ENCODE results near the gene MPPED1. TPM values are rescaled to one million over a fixed set of nuclear protein-coding genes. Genes with fewer than 3 reads are reported as not detected.

MPPED1 gene
- total RNA-seq, 3 donors from 2014 or later = 0.17 TPM; not detected in 2

DNA sequence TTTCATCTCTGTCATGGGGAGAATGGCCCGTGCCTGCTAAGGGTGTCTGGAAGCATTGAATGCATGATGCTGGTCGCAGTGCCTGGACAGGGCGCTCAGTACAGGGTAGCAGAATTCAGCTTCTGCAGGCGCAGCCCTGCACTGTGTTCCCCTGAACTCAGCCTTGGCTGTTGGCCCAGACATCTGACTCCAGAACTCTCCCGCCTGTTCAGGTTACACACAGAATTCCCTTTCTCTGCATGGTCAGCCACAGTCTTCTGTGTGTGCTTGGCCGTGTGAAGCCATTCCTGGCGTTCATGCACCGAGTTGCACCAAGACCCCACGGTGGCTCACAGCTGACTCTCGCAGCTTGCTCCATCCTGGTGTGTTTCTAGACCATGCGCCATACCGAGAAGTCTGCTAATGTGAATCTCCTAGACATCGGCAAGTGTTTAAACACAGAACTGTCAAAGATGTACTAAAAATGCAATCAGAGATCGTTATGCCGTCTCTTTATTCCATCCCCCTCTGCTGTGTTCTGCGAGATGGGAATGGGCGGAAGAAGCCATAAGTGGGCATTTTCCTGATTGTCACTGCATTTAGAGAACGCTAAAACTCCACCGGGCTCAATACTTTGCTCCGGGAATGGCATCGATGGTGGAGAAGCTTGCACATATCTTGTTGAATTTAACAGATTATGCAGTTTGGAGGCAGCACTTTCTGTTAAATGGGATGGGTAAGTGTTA lies 55.6 kb downstream of the MPPED1 start:
- intact Hi-C loops (cut with DNase I, micrococcal nuclease) = no loop called here
- Histone ChIP-seq H3K36me3 (ENCODE audit: low read depth) (no peaks in the 10 kb centered on the region), H3K4me3 (no peak overlapping the region), H3K4me1 (ENCODE audit: low read depth) (no peaks in the 10 kb centered on the region), H3K9me3 (no peaks in the 10 kb centered on the region)
- TF ChIP-seq CTCF (IDR thresholded peaks at IDR 0.05) = no peak
- DNase-seq = no peak
- no peak for ATAC-seq

GRCh38 chr22:43470253-43470652 lies 58.4 kb downstream of the MPPED1 start:
- ATAC-seq = no peak
- H3K36me3 ChIP-seq (ENCODE audit: low read depth) = no peaks in the 10 kb centered on the region
- no peak for DNase-seq
- H3K9me3 ChIP-seq = no peaks in the 10 kb centered on the region
- intact Hi-C loops (cut with DNase I, micrococcal nuclease) = no loop called here
- no peaks in the 10 kb centered on the region for H3K4me1 ChIP-seq (ENCODE audit: low read depth)
- TF ChIP-seq CTCF (IDR thresholded peaks at IDR 0.05) = no peak
- H3K4me3 ChIP-seq = no peak overlapping the region

GRCh38 chr22:43470941-43471585 lies 59.2 kb downstream of the MPPED1 start:
- no peak for ATAC-seq
- no peaks in the 10 kb centered on the region for H3K36me3 ChIP-seq (ENCODE audit: low read depth)
- H3K4me1 ChIP-seq (ENCODE audit: low read depth) = no peaks in the 10 kb centered on the region
- DNase-seq = no peak
- intact Hi-C loops (cut with DNase I, micrococcal nuclease) = no loop called here
- TF ChIP-seq CTCF (IDR thresholded peaks at IDR 0.05) = no peak
- no peaks in the 10 kb centered on the region for H3K9me3 ChIP-seq
- H3K4me3 ChIP-seq = no peak overlapping the region

DNA sequence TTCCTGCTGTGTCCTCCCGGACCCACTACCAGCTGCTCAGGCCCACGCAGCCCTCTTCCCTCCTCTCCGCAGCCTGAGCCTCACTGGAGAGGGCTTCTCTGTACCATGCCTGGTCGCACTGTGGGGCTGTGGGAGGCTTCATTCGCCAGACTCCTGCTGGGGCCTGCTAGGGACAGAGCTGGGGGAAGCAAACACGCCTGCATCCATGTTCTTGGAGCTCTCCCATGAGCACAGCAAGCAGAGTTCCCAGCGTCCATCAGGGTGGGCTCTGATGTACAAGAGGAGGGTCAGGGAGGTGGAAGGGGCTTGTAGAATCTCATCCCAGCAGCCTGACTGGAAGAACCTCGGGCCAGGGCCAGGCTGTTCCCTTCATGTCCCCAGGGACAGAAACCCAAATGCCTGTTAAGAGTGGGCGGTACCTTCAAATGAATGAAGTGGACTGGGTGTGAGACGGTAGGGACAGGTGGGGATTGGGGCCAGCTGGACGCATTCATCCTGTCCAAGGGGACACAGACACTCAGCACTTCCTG lies 59.9 kb downstream of the MPPED1 start:
- intact Hi-C loops (cut with DNase I, micrococcal nuclease) = no loop called here
- Histone ChIP-seq H3K4me1 (ENCODE audit: low read depth) (no peaks in the 10 kb centered on the region), H3K9me3 (no peaks in the 10 kb centered on the region), H3K4me3 (no peak overlapping the region), H3K36me3 (ENCODE audit: low read depth) (no peaks in the 10 kb centered on the region)
- ATAC-seq = no peak
- no peak for DNase-seq
- no peak for TF ChIP-seq CTCF (IDR thresholded peaks at IDR 0.05)

DNA sequence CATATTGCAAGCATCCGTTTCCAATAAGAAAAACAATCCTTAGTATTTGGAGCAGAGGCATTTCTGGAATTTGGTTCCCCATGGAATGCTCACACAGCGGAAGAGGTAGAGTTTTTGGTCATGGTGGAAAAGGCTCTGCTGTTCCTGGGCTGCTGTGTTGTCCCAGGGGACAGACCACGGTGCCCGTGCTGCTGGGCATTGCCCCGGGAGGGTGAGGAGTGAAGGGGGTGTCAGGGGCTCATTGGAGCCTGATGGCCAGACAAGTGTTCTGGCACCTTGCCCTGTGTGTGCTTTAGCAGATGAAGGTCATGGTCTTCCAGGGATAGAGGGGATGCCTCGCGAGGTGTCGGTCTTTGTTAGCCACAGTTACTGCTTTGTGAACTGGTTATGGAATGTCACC lies 61.2 kb downstream of the MPPED1 start:
- intact Hi-C loops (cut with DNase I, micrococcal nuclease) = no loop called here
- ATAC-seq (no peak), DNase-seq (no peak)
- no peak for TF ChIP-seq CTCF (IDR thresholded peaks at IDR 0.05)
- Histone ChIP-seq H3K9me3 (no peaks in the 10 kb centered on the region), H3K4me1 (ENCODE audit: low read depth) (no peaks in the 10 kb centered on the region), H3K4me3 (no peak overlapping the region), H3K36me3 (ENCODE audit: low read depth) (no peaks in the 10 kb centered on the region)
